ENCODE results near the gene TEX264. TPM values are rescaled to one million over a fixed set of nuclear protein-coding genes. Genes with fewer than 3 reads are reported as not detected.
"Not testable (repeated sequence)": the region's sequence is repeated elsewhere in the genome, so short reads cannot be mapped to it uniquely, and the experiment has no call there.

Gene TEX264
- total and polyA plus RNA-seq, 9 donors: 21.4 to 25.4 (median 22.8) TPM

- H3K27ac ChIP-seq (ENCODE audit: low read length); H3K4me3 ChIP-seq (ENCODE audit: low read length); DNase-seq; H3K27me3 ChIP-seq (ENCODE audit: control insufficient read depth, insufficient read depth, low read length); H3K4me1 ChIP-seq (ENCODE audit: control insufficient read depth, insufficient read depth, low read length); H3K9me3 ChIP-seq (replicated peaks; ENCODE audit: control insufficient read depth, low read depth, low read length): not testable (repeated sequence)
- no CpG with 5 or more reads among the region's 2 CpGs for WGBS (ENCODE audit: insufficient coverage)
- peaks cover 19% of the 10 kb centered on the region for H3K36me3 ChIP-seq (ENCODE audit: control insufficient read depth, insufficient read depth, low read length)
These were observed 18.9 kb upstream of the TEX264 start for GRCh38 chr3:51652103-51652502.

DNA sequence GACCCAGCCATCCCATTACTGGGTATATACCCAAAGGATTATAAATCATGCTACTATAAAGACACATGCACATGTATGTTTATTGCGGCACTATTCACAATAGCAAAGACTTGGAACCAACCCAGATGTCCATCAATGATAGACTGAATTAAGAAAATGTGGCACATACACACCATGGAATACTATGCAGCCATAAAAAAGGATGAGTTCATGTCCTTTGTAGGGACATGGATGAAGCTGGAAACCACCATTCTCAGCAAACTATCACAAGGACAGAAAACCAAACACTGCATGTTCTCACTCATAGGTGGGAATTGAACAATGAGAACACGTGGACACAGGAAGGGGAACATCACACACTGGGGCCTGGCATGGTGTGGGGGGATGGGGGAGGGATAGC lies 17.6 kb upstream of the TEX264 start:
- not testable (repeated sequence) for H3K27me3 ChIP-seq (ENCODE audit: control insufficient read depth, insufficient read depth, low read length); DNase-seq; H3K4me3 ChIP-seq (ENCODE audit: low read length); H3K9me3 ChIP-seq (replicated peaks; ENCODE audit: control insufficient read depth, low read depth, low read length); H3K4me1 ChIP-seq (ENCODE audit: control insufficient read depth, insufficient read depth, low read length); H3K27ac ChIP-seq (ENCODE audit: low read length)
- H3K36me3 ChIP-seq (ENCODE audit: control insufficient read depth, insufficient read depth, low read length): peaks cover 16% of the 10 kb centered on the region
- no CpG with 5 or more reads among the region's 2 CpGs for WGBS (ENCODE audit: insufficient coverage)

- no CpG with 5 or more reads among the region's 3 CpGs for WGBS (ENCODE audit: insufficient coverage)
- no peaks in the 10 kb centered on the region for H3K27me3 ChIP-seq (ENCODE audit: control insufficient read depth, insufficient read depth, low read length)
- no peaks in the 10 kb centered on the region for H3K4me1 ChIP-seq (ENCODE audit: control insufficient read depth, insufficient read depth, low read length)
- H3K9me3 ChIP-seq (replicated peaks; ENCODE audit: control insufficient read depth, low read depth, low read length): no peaks in the 10 kb centered on the region
- H3K4me3 ChIP-seq (ENCODE audit: low read length): no peak overlapping the region
- peaks cover 34% of the 10 kb centered on the region for H3K36me3 ChIP-seq (ENCODE audit: control insufficient read depth, insufficient read depth, low read length)
- no peak overlapping the region for H3K27ac ChIP-seq (ENCODE audit: low read length)
- no peak for DNase-seq
These were observed 13.8 kb upstream of the TEX264 start for GRCh38 chr3:51657234-51657633.

DNA sequence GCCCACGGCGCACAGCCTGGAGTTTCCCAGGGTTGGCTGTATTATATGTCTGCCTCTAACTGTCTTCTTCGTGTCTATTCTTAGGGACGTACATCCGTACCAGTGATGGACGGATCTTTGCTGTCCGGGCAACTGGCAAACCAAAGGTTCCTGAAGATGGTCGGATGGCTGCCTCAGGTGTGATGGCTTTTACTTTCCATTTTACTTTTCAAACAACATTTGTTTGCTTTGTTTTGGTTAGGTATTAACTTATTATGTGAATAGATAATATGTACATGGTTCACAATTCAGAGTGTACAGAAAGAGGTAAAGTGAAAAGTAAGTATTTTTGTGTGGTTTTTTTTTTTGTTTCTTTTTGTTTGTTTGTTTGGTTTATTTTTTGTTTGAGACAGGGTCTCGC lies 11.1 kb upstream of the TEX264 start:
- WGBS (ENCODE audit: insufficient coverage): 100% methylated on average over 3 of the region's 9 CpGs
- H3K4me1 ChIP-seq (ENCODE audit: control insufficient read depth, insufficient read depth, low read length): no peaks in the 10 kb centered on the region
- peaks cover 48% of the 10 kb centered on the region for H3K36me3 ChIP-seq (ENCODE audit: control insufficient read depth, insufficient read depth, low read length)
- no peak overlapping the region for H3K27ac ChIP-seq (ENCODE audit: low read length)
- no peaks in the 10 kb centered on the region for H3K27me3 ChIP-seq (ENCODE audit: control insufficient read depth, insufficient read depth, low read length)
- no peak for DNase-seq
- H3K4me3 ChIP-seq (ENCODE audit: low read length): no peak overlapping the region
- no peaks in the 10 kb centered on the region for H3K9me3 ChIP-seq (replicated peaks; ENCODE audit: control insufficient read depth, low read depth, low read length)

DNA sequence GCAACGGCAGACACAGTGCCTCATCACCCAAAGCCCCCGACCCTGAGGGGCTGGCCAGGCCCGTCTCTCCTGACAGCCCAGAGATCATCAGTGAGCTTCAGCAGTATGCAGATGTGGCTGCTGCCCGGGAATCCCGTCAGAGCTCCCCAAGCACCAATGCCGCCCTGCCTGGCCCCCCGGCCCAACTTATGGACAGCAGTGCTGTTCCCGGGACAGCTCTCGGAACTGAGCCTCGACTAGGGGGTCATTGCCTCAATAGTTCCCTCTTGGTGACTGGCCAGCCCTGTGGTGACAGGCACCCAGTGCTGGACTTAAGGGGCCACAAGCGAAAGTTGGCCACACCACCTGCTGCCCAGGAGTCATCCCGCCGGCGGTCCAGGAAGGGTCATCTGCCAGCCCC lies 8.6 kb upstream of the TEX264 start:
- no peaks in the 10 kb centered on the region for H3K9me3 ChIP-seq (replicated peaks; ENCODE audit: control insufficient read depth, low read depth, low read length)
- H3K27me3 ChIP-seq (ENCODE audit: control insufficient read depth, insufficient read depth, low read length): no peaks in the 10 kb centered on the region
- no peak for DNase-seq
- peaks cover 45% of the 10 kb centered on the region for H3K36me3 ChIP-seq (ENCODE audit: control insufficient read depth, insufficient read depth, low read length)
- H3K4me1 ChIP-seq (ENCODE audit: control insufficient read depth, insufficient read depth, low read length): no peaks in the 10 kb centered on the region
- H3K27ac ChIP-seq (ENCODE audit: low read length): no peak overlapping the region
- WGBS (ENCODE audit: insufficient coverage): 95% methylated on average over 14 of the region's 14 CpGs
- H3K4me3 ChIP-seq (ENCODE audit: low read length): no peak overlapping the region

DNA sequence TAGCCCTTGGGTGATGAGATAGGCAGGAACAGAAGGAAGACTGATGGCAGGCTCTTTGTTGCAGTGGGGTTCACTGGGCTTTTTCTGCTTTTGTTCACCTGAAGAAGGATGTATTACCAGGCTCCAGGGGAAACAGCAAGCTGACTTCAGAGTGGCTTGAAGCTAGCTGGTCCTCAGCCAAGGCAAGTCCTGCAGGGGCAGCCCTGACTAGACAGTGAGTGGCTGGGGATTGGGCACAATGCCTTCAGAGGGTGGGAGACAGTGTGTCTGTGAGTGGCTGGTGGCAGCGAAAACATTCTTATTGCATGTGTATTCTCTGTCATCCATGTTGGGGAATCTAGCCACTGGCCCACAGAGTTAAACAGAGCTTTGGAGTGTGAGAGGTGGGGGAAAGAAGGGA lies 2.3 kb upstream of the TEX264 start:
- 80% methylated on average over 1 of the region's 1 CpG for WGBS (ENCODE audit: insufficient coverage)
- no peak for DNase-seq
- Histone ChIP-seq H3K4me1 (ENCODE audit: control insufficient read depth, insufficient read depth, low read length) (peaks cover 14% of the 10 kb centered on the region), H3K27me3 (ENCODE audit: control insufficient read depth, insufficient read depth, low read length) (no peaks in the 10 kb centered on the region), H3K36me3 (ENCODE audit: control insufficient read depth, insufficient read depth, low read length) (peaks cover 8% of the 10 kb centered on the region), H3K4me3 (ENCODE audit: low read length) (no peak overlapping the region), H3K9me3 (replicated peaks; ENCODE audit: control insufficient read depth, low read depth, low read length) (no peaks in the 10 kb centered on the region), H3K27ac (ENCODE audit: low read length) (no peak overlapping the region)

- peaks cover 14% of the 10 kb centered on the region for H3K4me1 ChIP-seq (ENCODE audit: control insufficient read depth, insufficient read depth, low read length)
- peak; percentile 75 for DNase-seq
- 64% methylated on average over 8 of the region's 9 CpGs for WGBS (ENCODE audit: insufficient coverage)
- no peaks in the 10 kb centered on the region for H3K9me3 ChIP-seq (replicated peaks; ENCODE audit: control insufficient read depth, low read depth, low read length)
- H3K27me3 ChIP-seq (ENCODE audit: control insufficient read depth, insufficient read depth, low read length): no peaks in the 10 kb centered on the region
- H3K36me3 ChIP-seq (ENCODE audit: control insufficient read depth, insufficient read depth, low read length): peaks cover 14% of the 10 kb centered on the region
- H3K4me3 ChIP-seq (ENCODE audit: low read length): no peak overlapping the region
- H3K27ac ChIP-seq (ENCODE audit: low read length): no peak overlapping the region
These were observed 1.6 kb upstream of the TEX264 start for GRCh38 chr3:51669241-51670052.

DNA sequence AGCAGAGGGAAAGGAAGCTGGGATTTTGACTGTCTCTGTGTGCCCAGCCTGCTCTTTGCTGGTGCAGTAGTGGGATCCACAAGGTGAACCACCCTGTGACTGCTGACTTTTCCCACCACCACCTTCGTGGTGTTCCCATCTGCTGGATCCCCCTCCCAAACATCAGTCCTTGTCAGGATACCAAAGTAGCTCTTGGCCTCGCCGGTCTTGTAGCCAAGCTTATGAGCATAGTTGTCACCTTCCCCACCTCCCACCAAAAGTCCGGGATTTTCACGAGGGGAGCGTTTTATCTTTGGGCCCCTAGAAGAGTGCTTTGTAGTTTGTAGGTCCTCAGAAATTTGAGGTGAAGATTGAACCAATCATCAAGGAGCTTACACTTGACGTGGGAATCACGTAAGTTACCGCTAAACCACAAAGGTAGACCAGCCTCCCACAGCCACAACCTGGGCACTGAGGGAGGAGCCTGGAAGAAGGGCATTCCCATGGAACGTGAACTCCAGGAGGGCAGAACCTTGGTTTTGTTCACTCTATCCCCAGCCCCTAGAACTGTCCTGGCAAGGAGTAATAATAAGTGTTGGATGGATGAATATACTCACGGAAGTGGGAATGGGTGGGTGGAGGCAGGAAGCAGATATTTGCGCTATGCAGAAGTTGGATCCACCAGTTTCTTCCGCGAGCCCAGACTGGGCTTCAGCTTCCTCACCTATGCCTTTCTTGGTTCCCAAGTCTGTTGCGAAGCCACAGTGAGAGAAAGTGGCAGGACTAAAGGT lies 814 bp upstream of the TEX264 start:
- WGBS (ENCODE audit: insufficient coverage): 77% methylated on average over 9 of the region's 15 CpGs
- no peaks in the 10 kb centered on the region for H3K27me3 ChIP-seq (ENCODE audit: control insufficient read depth, insufficient read depth, low read length)
- peaks cover 14% of the 10 kb centered on the region for H3K4me1 ChIP-seq (ENCODE audit: control insufficient read depth, insufficient read depth, low read length)

GRCh38 chr3:51671734-51672475 lies 853 bp downstream of the TEX264 start:
- H3K27ac ChIP-seq (ENCODE audit: low read length): peak overlapping the region; percentile 87
- no peaks in the 10 kb centered on the region for H3K9me3 ChIP-seq (replicated peaks; ENCODE audit: control insufficient read depth, low read depth, low read length)
- peaks cover 14% of the 10 kb centered on the region for H3K4me1 ChIP-seq (ENCODE audit: control insufficient read depth, insufficient read depth, low read length)
- H3K27me3 ChIP-seq (ENCODE audit: control insufficient read depth, insufficient read depth, low read length): no peaks in the 10 kb centered on the region
- peak; percentile 75 for DNase-seq
- peaks cover 31% of the 10 kb centered on the region for H3K36me3 ChIP-seq (ENCODE audit: control insufficient read depth, insufficient read depth, low read length)
- H3K4me3 ChIP-seq (ENCODE audit: low read length): peak overlapping the region; percentile 98
- under 1% methylated on average over 31 of the region's 40 CpGs for WGBS (ENCODE audit: insufficient coverage)

More for the DNA sequence above, 814 bp upstream of the TEX264 start:
- H3K27ac ChIP-seq (ENCODE audit: low read length): peak overlapping the region; percentile 69
- H3K9me3 ChIP-seq (replicated peaks; ENCODE audit: control insufficient read depth, low read depth, low read length): no peaks in the 10 kb centered on the region
- peak overlapping the region; percentile 98 for H3K4me3 ChIP-seq (ENCODE audit: low read length)
- peaks cover 20% of the 10 kb centered on the region for H3K36me3 ChIP-seq (ENCODE audit: control insufficient read depth, insufficient read depth, low read length)
- DNase-seq: no peak
